Globus pallidus (tissue), 1 donor: ENCODE measurements around the gene CABP4.
"Not testable (repeated sequence)": the region's sequence is repeated elsewhere in the genome, so short reads cannot be mapped to it uniquely, and the experiment has no call there.

Source experiments
- DNase-seq: peaks from one replicate; pipeline ENCODE4 v3.0.0-alpha.2; 2015; ENCODE audit warnings: low spot score

CABP4 gene

DNA sequence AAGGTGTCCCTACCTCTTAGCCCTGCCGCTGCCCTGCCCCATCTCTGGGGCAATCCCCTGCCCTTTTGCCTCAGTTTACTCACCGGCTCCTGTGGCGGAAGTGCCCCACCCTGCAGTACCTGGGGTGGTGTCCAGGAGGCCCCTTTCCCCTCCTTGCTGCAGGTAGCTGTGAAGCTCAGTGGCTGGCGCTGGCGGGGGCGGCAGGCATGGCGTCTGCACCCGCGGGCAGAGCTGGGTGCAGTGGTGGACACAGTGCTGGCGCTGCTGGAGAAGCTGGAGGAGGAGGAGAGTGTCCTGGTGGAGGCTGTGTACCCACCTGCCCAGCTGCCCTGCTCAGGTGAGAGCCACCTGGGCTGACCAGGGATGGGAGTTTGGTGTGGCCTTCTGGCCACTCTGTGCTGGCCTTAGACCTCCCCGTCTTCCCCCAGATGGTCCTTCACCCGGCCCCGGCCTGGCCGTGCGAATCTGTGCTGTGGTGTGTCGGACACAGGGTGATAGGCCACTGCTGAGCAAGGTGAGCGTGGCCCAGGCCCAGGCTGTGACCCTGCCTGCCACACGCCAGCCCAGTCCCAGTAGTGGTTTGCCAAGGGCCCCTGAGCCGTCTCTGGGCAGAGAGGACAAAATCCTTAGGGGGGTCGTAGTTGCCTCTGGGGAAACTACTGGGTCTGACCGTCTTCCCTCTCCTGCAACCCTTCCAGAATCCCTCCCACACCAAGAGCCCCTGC lies 35.7 kb upstream of the CABP4 start:
- DNase-seq: no peak

DNA sequence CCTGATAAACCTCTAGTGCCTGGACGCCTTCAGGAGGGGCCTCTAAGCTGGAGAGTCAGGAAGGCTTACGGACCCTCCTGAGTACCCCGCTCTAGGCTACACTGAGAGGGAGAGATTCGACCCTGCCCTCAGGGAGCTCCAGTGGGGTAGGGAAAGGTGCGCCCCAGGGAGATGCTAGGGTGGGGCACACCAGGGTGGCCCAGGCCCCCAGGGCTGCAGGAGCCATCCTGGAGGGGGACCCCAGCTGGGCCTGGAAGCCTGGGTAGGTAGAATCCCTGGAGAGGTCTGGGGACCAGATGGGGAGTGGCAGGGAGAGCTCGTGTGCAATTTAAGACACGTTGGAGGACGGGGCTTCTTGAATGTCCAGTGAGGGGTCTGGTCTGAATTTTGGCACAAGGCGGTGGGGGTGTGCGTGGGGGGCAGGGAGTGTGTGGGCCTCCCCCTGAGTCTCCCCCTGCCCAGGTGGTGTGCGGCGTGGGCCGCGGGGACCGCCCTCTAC lies 35.0 kb upstream of the CABP4 start:
- no peak for DNase-seq

GRCh38 chr11:67420646-67421429 lies 34.3 kb upstream of the CABP4 start:
- peak; percentile 83 for DNase-seq

DNA sequence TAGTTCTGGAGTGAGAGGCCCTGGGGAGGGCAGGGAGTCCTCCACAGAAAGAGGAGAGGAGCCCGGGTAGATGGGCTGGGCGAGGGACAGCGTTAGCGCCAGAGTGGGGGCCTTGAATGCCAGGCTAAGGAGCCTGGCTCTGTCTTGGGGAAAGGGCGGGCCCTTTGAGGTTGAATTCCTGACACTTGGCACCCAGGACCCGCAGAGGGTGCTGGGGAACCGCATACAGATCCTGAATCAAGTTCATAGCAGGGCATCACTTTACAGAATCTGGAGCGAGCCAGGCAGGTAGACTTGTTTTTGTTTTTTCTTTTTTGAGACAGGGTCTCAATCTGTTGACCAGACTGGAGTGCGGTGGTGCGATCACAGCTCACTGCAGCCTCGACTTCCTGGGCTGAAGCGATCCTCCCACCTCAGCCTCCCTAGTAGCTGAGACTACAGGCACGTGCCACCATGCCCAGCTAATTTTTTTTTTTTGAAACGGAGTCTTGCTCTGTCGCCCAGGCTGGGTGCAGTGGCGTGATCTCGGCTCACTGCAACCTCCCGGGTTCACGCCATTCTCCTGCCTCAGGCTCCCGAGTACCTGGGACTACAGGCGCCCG lies 33.6 kb upstream of the CABP4 start:
- no peak for DNase-seq

DNA sequence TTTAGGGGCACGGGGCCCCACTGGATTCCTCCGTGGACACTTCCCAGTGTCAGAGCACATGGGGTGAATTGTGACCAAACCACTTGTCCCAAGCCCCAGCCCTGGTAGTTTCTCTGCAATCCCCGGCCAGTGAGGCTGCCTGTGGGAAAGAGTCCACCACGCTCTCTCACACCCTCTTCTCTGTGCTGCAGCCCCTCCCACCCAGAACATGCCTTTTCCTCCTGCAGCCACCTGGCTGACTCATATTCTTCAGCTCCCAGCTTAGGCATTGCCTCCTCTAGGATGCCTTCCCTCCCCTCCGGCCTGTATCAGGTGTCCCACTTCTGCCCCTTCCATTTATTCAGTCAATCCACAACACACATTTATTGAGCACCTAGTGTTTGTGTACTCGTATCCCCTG lies 32.3 kb upstream of the CABP4 start:
- DNase-seq: no peak

GRCh38 chr11:67423466-67423865 lies 31.7 kb upstream of the CABP4 start:
- no peak for DNase-seq

DNA sequence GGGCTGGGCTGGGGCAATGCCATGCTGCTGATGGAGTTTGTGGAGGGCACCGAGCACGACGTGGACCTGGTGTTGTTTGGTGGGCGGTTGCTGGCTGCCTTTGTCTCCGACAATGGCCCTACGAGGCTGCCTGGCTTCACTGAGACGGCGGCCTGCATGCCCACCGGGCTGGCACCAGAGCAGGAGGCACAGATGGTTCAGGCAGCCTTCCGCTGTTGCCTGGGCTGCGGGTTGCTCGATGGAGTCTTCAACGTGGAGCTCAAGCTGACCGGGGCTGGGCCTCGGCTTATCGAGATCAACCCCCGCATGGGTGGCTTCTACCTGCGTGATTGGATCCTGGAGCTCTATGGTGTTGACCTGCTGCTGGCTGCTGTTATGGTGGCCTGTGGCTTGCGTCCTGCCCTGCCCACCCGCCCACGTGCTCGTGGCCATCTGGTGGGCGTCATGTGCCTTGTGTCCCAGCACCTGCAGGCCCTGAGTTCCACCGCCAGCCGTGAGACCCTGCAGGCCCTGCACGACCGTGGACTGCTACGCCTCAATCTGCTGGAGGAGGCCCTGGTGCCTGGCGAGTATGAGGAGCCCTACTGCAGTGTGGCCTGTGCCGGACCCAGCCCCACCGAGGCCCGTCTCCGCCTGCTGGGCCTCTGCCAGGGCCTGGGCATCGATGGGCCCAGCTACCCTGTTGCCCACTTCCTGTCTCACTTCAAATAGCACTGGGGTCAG lies 31.1 kb upstream of the CABP4 start:
- DNase-seq: no peak

DNA sequence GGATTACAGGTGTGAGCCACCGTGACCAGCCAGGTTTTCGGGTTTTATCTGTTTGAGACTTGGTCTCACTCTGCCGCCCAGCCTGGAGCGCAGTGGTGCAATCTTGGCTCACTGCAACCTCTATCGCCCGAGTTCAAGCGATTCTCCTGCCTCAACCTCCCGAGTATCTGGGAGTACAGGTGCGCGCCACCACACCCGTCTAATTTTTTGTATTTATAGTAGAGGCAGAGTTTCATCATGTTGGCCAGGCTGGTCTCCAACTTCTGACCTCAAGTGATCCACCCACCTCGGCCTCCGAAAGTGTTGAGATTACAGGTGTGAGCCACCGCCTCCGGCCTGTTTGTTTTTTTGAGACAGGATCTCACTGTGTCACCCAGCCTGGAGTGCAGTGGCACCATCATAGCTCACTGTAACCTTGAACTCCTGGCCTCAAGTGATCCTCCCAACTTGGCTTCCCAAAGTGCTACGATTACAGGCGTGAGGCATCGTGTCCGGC lies 27.7 kb upstream of the CABP4 start:
- not testable (repeated sequence) for DNase-seq

- peak; percentile 97 for DNase-seq
Measured at GRCh38 chr11:67428052-67429001, 26.8 kb upstream of the CABP4 start, which contains the start of gene RPS6KB2. Gene RPS6KB2, plus strand, starts transcription at chr11:67428494. Its CDS starts 52 bp downstream, at chr11:67428546.

DNA sequence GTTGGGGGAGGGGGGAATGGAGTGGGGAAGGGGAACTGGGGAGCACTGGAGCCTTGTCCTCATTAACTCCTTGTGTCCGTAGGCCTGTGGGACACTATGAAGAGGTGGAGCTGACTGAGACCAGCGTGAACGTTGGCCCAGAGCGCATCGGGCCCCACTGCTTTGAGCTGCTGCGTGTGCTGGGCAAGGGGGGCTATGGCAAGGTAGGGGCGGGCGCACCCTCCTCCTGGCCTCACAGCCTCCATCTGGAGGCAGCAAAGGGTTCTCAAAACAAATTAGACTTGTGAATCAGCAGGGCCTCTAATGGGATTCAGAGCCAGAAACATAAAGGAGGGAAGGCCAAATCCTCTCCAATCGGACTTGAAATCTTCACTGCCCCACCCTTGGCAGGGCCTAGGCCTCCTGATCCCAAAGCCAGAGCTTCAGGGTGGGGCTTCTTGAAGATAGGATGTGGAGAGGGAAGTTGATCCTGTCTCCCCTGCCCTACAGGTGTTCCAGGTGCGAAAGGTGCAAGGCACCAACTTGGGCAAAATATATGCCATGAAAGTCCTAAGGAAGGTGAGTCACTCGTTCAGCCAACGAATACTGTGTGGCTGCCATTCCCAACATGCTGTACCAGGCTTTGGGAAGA lies 26.0 kb upstream of the CABP4 start:
- DNase-seq: no peak

GRCh38 chr11:67429722-67430121 lies 25.4 kb upstream of the CABP4 start:
- no peak for DNase-seq

DNA sequence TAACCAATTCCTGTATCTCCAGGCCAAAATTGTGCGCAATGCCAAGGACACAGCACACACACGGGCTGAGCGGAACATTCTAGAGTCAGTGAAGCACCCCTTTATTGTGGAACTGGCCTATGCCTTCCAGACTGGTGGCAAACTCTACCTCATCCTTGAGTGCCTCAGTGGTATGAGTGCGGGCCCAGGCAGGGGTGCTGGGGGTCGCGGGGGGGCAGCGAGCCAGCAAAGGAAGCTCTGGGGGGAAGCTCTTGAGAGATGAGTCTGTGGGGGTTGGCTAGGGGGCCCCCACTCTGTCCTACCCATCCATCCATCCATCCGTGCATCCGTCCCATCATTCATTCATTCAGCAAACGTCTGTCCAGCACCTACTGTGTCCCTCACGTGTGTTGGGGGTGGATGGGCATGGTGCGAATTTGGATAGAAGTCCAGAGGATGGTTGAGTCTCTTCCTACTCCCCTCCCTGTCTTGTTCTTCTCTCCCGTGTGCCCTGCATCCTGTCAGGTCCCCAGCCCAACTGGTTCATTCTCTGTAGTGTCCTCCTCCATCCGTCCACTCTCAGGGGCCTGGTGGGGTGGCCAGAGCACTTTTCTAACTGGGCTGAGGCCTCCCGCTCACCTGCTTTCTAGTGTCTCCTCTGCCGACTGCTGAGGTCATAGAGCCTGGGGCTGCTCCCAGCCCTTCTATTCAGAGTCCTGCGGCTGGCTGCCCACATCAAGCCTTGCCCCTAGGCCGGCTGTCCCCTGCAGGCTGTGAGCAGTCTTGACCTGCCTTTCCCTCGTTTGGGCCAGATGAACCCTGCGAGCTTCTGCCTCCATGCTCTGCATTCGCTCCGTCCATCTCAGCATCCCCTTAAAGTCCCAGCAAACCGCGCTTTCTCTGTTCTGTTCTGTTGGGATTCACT lies 23.6 kb upstream of the CABP4 start:
- no peak for DNase-seq

DNA sequence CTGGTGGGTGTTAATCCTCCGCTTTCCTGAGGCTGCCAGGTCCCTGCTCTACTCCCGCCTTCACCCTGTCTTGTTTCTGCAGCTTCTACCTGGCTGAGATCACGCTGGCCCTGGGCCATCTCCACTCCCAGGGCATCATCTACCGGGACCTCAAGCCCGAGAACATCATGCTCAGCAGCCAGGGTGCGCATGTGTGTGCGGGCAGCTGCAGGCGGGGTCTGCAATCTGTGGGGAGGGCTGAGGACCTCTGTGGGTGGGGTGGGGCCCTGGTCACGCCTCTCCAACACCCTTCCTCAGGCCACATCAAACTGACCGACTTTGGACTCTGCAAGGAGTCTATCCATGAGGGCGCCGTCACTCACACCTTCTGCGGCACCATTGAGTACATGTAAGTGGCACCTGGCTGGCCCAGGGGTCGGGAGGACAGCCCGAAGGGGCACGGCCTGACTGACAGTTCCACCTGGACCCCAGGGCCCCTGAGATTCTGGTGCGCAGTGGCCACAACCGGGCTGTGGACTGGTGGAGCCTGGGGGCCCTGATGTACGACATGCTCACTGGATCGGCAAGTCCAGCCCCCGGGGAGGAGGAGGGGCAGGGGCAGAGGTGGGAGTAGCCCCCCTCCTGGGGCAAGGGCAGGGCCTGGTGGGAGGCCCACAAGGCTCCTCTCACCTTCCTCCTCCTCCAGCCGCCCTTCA lies 22.4 kb upstream of the CABP4 start:
- no peak for DNase-seq

DNA sequence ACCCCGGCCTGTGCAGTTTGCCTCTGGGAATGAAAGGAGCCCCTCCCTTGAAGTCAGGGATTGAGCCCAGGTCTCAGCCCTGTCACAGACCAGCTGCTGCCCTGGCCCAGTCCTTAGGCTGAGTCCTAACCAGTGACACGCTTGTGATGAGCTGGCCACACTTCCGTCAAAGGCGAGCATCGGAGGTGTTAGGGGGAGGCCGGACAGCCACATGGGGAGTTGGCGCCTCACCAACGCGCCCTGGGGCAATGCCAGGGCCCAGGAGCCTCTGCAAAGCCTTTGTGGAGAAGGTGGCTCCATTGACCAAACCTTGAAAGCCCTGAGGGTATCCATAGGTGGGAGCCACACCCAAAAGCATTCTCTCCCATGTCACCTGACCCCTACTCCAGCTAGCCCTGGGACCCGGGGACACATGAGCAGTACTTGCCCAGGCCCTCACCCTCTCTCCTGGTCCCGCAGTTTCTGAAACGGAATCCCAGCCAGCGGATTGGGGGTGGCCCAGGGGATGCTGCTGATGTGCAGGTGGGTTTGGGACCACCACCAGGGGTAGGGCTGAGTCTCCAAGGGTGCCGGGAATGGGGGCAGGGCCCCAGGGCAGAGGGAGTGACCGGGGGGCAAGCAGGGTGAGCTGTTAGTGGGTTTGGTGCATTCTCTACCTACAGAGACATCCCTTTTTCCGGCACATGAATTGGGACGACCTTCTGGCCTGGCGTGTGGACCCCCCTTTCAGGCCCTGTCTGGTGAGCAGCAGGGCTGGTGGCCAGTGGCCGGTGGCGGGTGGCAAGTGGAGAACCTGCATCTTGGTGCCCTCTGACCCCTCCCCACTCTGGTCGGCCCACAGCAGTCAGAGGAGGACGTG lies 21.4 kb upstream of the CABP4 start:
- no peak for DNase-seq

GRCh38 chr11:67434395-67434881 lies 20.7 kb upstream of the CABP4 start:
- no peak for DNase-seq

DNA sequence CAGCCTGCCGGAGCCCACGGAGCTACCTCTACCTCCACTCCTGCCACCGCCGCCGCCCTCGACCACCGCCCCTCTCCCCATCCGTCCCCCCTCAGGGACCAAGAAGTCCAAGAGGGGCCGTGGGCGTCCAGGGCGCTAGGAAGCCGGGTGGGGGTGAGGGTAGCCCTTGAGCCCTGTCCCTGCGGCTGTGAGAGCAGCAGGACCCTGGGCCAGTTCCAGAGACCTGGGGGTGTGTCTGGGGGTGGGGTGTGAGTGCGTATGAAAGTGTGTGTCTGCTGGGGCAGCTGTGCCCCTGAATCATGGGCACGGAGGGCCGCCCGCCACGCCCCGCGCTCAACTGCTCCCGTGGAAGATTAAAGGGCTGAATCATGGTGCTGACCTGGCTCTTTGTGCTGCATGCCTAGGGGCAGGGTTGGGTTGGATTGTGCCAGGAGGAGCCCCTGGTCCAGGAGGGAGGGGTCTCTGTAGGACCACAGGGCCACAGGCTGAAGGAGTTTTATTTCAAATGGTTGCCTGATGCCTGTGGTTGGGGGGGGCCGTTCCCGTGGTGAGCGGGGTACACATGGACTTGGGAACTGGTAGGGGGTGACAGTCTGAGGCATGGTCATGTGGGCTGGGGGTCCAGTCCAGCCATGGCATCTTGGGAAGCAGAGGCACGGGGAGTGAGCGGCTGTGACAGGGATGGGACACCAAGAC lies 20.0 kb upstream of the CABP4 start:
- DNase-seq: no peak
